GM18507 (cell line): ENCODE results near the gene GNB1L.
"Not testable (repeated sequence)": the region's sequence is repeated elsewhere in the genome, so short reads cannot be mapped to it uniquely, and the experiment has no call there.

Experiments
- DNase-seq: peaks from one replicate; pipeline ENCODE4 v3.0.0; 2011; ENCODE audit warnings: low read depth; ENCODE audit not compliant: insufficient read length; ENCODE audit errors: extremely low spot score
- FAIRE-seq: peaks from 2 replicates; lab custom pipeline; 2011; peaks lifted over from hg19 to GRCh38; lab: Jason Lieb, UNC

GNB1L gene

GRCh38 chr22:19890502-19891316 is 36.0 kb upstream of the GNB1L start:
- FAIRE-seq: no peak
- DNase-seq: no peak

- DNase-seq: no peak
- FAIRE-seq: no peak
Measured at GRCh38 chr22:19889951-19890350, 35.3 kb upstream of the GNB1L start.

DNA sequence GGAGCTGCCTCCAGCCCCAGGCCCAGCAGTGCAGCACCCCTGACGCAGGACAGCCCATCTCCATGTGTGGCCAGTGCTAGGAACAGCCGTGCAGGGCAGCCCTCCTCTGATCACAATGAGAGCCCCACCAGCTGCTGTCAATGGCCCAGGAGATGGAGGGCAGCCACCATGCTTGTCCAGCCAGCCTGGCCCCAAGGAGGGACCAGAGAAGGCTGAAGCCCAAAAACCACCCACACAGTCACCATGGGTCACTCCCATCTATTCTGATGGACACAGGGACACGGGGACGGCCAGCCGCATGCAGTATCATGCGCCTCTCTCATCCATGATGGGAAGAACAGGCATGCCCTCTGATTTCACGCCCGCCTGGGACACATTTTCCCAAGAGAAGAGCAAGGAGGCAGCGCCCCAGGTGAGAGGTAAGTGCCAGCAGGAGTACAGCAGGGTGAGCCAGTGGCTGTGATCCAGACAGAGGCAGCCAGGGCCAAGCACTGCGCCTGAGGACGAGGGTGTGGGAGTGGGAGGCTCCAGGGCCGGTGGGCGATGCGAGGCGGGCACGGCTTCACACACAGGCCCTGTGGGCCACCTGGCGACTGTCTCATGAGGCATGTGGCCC is 33.6 kb upstream of the GNB1L start:
- no peak for DNase-seq
- no peak for FAIRE-seq

- no peak for DNase-seq
- no peak for FAIRE-seq
Measured at GRCh38 chr22:19887256-19887985, 32.7 kb upstream of the GNB1L start.

GRCh38 chr22:19886605-19887255 is 32.1 kb upstream of the GNB1L start:
- DNase-seq (no peak), FAIRE-seq (no peak)

- FAIRE-seq (no peak), DNase-seq (no peak)
Measured at GRCh38 chr22:19885841-19886592, 31.3 kb upstream of the GNB1L start.

DNA sequence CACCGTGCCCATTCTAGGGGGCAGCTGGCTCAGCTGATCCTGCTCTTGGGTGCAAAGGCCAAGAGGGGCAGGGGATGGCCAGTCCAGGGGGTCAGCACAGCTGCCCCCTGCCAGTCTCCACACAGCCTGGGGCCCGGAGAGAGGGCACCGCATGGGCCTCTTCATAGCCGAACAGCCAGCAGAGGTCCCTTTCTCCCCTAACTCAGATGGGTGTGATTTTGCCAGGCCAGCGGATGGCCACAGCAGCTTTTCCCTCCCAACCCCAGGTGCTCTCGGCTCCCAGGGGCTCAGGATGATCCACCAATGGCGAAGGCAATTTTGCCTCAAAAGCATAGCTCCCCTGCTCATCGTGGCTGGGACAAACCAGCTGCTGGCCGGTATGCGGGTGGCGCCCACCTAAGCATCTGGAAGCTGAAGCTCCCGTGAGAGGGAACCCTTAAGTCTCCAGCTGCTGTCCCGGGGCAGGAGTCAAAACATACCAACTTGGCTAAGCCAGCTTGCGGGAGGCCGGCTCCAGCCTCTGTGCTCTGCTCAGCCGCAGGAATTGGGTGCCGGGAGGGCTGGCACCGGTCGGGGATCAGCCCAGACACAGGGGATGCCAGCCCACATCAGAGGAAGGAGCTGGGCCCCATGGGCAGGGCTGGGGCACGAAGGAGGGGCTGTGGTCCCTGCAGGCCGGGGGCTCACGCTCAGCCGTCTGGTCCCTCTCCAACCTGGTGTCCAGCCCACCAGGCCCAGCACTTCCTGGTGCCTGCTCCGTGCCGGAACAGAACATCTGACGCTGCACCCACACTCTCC is 30.5 kb upstream of the GNB1L start:
- FAIRE-seq (no peak), DNase-seq (no peak)

DNA sequence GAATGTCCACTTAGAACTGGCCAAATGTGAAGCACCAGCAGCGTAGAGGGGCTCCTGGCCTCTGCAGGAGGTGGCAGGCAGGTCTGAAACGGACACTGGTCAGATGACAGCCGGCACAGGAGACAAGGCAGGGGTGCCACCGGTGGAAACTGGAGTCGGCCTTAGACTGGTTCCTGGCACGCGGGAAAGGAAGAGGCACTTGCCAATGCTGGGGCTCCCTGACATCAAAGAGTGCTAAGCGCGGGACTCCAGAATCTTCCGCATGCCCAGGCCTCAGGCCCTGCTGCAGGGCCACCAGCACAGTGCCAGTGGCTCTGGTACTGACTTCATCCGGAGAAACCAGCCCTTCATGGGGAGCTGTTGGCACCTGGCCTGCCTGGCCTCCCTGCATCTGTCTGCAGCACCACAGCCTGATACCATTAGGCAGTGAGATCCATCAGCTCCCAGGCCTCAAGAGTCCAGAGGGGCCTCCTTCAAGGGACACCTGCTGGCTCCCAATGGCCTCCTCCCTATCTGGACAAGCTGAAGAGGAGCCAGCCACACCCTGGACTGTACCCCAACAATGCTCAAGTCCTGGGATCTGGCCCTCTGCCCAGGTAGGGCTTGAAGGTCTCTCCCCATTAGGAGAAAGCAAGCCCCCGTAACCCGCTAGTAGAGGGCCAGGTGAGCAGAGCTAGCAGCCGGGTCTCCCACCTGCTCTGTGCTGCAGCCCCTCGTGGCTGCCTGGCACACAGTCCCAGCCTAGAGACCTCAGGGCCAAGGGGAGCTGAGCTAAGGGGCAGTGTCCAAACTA is 29.7 kb upstream of the GNB1L start:
- no peak for FAIRE-seq

GRCh38 chr22:19883446-19883845 is 28.8 kb upstream of the GNB1L start:
- not testable (repeated sequence) for FAIRE-seq, DNase-seq

More for the DNA sequence above, 29.7 kb upstream of the GNB1L start:
- DNase-seq: no peak

DNA sequence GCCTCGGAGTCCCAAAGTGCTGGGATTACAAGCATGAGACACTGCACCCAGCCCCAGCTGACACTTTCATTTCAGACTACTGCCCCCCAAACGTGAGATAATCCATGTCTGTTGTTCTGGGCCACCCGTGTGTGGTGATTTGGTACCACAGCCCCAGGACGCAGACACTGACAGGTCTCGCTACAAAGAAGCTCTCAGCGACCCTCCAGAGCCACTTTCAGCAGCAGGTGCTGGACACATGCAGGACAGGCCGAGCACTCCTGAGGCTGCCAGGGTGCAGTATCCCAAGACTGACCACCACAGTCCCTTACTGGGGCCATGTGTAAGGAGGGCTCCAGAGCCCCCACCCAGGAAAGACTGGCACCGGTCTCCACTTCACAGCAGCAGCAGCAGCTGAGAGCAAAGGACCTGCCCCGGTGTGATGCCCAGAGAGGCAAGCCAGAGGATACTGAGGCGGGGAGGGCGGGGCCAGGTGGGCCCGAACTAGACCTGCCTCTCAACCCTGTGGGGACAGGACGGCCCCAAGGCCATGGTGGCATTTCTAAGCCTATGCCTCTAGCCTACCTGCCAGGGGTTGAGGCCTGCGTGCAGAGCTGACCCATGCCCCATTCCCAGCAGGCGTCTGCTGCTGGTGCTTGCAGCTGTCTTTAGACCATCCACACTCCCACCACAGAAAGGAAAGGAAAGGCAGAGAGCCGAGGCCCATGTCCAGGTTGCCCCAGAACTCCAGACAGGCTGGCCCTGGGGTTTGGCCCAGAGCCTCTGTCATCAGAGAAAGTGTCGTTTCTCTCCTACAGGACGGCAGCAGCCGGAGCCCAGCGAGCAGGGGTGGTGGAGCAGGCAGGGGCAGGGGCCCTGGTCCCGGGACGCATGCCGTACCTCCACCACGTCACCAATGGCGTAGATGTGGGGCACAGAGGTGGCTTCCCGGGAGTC is 28.0 kb upstream of the GNB1L start:
- no peak for FAIRE-seq
- no peak for DNase-seq

DNA sequence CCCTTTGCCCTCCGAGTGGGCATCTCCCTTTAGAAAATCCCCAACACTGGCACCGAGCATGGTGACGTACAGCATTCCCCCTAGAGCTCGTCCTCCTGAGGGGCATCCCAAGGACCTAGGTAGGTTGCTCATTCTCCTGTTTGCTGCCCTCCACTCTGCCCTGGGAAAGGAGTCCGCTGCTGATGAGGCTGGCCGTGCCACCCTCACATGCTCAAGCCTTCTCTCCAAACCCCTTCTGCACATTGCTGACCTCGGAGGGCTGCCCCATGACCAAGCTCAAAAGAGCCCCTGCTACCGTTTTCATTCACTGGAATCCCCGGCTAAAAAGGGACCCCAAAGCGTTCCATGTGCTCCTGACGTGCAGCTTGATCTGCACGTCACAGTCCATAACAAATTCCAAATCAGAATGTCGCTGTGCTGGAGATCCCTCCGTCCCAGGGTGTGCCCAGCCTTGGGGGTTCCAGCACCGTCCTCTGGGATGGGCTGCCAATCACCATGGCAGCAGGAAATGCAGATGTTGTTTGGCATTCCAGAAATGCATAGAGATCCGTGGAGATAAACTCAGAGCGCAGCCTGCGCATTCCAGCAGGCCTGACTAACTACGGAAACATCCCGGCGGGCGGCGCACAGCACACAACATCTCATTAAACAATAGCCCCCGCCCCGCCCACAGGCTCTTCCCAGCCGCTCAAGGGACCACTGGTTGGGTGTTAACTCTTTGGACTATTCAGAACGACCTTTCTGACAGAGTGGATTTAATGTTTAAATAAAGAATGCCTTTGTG is 26.3 kb upstream of the GNB1L start:
- DNase-seq (no peak), FAIRE-seq (no peak)

DNA sequence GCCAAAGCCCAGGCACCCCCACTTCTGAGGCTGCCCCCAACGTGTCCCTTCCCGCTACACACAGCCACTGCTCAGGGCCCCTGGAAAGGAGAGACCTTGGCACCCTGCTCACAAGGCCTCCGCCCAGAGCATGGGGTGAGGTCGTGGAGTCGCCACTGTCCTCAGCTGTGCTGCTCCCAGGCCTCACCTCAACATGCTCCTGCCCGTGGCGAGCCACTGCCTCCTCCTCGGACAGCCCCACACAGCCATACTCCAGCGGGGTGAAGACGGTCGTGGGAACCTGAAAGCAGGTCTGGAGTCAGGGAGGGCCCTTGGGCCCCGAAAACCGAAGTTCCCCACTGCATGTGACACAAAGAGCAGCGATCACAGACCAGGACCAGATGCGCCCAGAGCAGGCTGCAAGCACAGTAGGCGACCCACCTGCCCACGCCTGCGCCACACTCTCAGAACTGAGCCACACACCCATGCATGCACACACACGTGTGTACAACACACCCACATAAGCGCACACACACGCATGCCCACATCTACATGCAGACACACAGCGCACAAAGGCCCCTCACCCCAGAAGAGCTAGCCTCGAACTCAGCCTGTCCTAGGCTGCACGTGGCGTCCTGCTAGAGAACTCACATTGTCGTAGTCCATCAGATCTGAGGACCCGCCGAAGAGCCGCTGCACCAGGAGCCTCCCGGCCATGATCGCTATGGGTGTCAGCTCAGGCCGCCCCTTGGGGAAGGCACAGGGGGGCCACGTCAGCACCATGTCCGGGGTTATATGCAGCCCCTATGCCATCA is 25.5 kb upstream of the GNB1L start:
- DNase-seq (no peak), FAIRE-seq (no peak)

- no peak for FAIRE-seq
- no peak for DNase-seq
Measured at GRCh38 chr22:19879643-19879991, 24.9 kb upstream of the GNB1L start.

GRCh38 chr22:19879246-19879570 is 24.5 kb upstream of the GNB1L start:
- no peak for DNase-seq
- FAIRE-seq: no peak

DNA sequence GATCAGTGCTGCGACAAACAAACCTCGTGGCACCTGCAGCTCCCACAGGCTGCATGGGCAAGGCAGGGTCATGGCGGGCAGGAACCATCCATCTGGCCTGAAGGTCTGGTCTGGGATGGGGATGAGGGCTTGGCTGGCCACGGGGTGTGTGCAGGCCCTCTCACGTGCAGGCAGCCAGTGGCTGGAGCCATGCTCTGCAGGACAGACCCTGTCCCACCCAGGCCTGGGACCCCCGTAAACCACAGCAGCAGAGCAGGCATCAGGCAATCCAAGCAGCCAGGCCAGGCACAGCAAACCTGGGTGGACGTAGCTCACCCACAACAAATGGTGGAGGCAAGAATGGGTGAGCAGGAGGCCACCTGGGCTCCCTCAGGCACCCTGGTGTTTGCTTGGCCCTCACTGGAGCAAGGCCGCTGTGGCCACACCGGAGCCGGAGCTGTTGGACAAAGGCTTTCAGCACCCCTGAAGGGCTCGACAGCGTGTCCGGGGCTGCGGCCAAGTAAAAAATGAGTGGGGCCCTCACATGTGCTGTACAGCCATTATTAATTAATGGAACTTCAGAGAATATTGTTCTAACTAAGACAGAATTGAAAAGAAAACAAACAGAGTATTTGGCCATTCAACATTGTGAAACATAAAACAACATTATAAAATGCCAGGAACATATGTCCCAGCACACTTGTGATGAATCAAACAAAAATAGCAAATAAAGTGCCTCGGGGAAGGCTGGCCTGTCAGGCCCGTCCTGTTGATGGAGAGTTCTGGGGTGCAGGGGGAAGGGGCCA is 24.0 kb upstream of the GNB1L start:
- DNase-seq: no peak
- FAIRE-seq: no peak
